H1 (cell line): Measurements from ENCODE around the gene RIMBP2.

Experiments used
- EZH2 ChIP-seq: fragments of 200-600 bp; sonication (generic); IDR thresholded peaks from 2 replicates; pipeline ENCODE4 v1.7.1; 2012; ENCODE audit warnings: low read depth, mild to moderate bottlenecking, moderate library complexity, low read length, inconsistent platforms; ENCODE audit not compliant: severe bottlenecking
- POLR2A ChIP-seq, 2 experiments: IDR thresholded peaks; 1 replicate in 1 of 2; 2 replicates in 1 of 2; pipeline ENCODE4 v1.6.1; 2011; ENCODE audit warnings: low read depth in 2 of 2, low read length in 2 of 2, mild to moderate bottlenecking in 2 of 2; ENCODE audit errors: control extremely low read depth in 1 of 2
- POLR2AphosphoS5 ChIP-seq: IDR thresholded peaks from 2 replicates; pipeline ENCODE4 v1.6.1; 2011; ENCODE audit warnings: low read depth, low read length
- RXRA ChIP-seq: IDR thresholded peaks from 2 replicates; pipeline ENCODE4 v1.6.1; 2011; ENCODE audit warnings: low read depth, mild to moderate bottlenecking, low read length, moderate library complexity; ENCODE audit not compliant: insufficient read depth
- TCF12 ChIP-seq: IDR thresholded peaks from 2 replicates; pipeline ENCODE4 v1.6.1; 2011; ENCODE audit warnings: low read depth, mild to moderate bottlenecking, low read length
- TF ChIP-seq, protein P1 (sequence below): IDR thresholded peaks from 2 replicates; pipeline ENCODE4 v1.6.1; 2012; ENCODE audit warnings: inconsistent platforms
- TF ChIP-seq, protein P2 (sequence below), 3 experiments: IDR thresholded peaks; 1 replicate in 2 of 3; 2 replicates in 1 of 3; pipeline versions ENCODE4 v1.5.1 to v1.6.1; 2011; ENCODE audit warnings: low read length in 3 of 3, mild to moderate bottlenecking in 3 of 3, inconsistent platforms in 2 of 3, low read depth in 1 of 3, moderate library complexity in 1 of 3; ENCODE audit not compliant: insufficient read depth in 1 of 3; ENCODE audit errors: control extremely low read depth in 1 of 3

DNA sequence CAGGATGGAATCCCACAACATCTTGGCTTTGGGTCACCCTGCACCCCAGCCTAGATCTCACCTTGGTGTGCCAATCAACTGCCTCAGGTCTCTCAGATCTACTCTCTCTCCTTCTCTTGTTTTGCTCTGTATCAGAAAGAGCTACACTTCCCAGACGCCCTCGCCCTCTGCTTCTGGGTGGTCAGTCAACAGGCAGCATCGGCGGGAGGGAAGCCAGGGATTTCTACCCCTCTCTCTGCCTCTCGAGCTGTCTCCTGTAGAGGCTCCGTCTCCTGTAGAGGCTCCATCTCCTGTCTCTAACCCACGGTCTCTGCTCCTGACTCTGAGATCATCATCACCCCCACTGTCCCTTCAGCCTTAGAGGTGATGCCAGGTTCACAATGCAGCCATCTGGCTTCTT, 226.8 kb downstream of the RIMBP2 start:
- TF ChIP-seq POLR2A (IDR thresholded peaks at IDR 0.05; ENCODE audit: control extremely low read depth in 1 of 2, low read depth in 2 of 2, low read length in 2 of 2): no peak
- no peak for TF ChIP-seq TCF12
- no peak for TF ChIP-seq POLR2AphosphoS5
- TF ChIP-seq EZH2: no peak
- no peak for TF ChIP-seq RXRA
- TF ChIP-seq, protein P1, sequence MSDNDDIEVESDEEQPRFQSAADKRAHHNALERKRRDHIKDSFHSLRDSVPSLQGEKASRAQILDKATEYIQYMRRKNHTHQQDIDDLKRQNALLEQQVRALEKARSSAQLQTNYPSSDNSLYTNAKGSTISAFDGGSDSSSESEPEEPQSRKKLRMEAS: no peak
- TF ChIP-seq, protein P2, sequence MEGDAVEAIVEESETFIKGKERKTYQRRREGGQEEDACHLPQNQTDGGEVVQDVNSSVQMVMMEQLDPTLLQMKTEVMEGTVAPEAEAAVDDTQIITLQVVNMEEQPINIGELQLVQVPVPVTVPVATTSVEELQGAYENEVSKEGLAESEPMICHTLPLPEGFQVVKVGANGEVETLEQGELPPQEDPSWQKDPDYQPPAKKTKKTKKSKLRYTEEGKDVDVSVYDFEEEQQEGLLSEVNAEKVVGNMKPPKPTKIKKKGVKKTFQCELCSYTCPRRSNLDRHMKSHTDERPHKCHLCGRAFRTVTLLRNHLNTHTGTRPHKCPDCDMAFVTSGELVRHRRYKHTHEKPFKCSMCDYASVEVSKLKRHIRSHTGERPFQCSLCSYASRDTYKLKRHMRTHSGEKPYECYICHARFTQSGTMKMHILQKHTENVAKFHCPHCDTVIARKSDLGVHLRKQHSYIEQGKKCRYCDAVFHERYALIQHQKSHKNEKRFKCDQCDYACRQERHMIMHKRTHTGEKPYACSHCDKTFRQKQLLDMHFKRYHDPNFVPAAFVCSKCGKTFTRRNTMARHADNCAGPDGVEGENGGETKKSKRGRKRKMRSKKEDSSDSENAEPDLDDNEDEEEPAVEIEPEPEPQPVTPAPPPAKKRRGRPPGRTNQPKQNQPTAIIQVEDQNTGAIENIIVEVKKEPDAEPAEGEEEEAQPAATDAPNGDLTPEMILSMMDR (IDR thresholded peaks at IDR 0.05; ENCODE audit: control extremely low read depth in 1 of 3, insufficient read depth in 1 of 3, low read depth in 1 of 3, low read length in 3 of 3): no peak
